HEK293 (cell line): Measurements from ENCODE around the gene APC2.
A peak's percentile ranks its signal among the peaks of the same experiment; 100 is the strongest.

Source experiments
- ELK4 ChIP-seq: IDR thresholded peaks from 2 replicates; pipeline ENCODE4 v1.6.1; 2011; ENCODE audit warnings: mild to moderate bottlenecking, low read depth, low read length, borderline replicate concordance
- GLIS1 ChIP-seq: fragments of 450-650 bp; formaldehyde crosslinking; IDR thresholded peaks from 2 replicates; pipeline ENCODE4 v1.5.1; 2016; ENCODE audit warnings: missing biosample characterization, missing genetic modification characterization
- GLIS2 ChIP-seq: fragments of 450-650 bp; formaldehyde crosslinking; IDR thresholded peaks from 2 replicates; pipeline ENCODE4 v1.5.1; 2016; ENCODE audit warnings: missing biosample characterization, missing genetic modification characterization
- HOXD13 ChIP-seq: sonication (generic); formaldehyde crosslinking; IDR thresholded peaks from 2 replicates; pipeline ENCODE4 v1.8.0; 2022; ENCODE audit warnings: missing genetic modification reagents, borderline replicate concordance
- IKZF3 ChIP-seq: fragments of 450-650 bp; IDR thresholded peaks from 2 replicates; pipeline ENCODE4 v1.5.0; 2018; ENCODE audit warnings: missing biosample characterization, mild to moderate bottlenecking, missing genetic modification characterization, moderate library complexity
- KLF17 ChIP-seq: fragments of 450-650 bp; formaldehyde crosslinking; IDR thresholded peaks from 2 replicates; pipeline ENCODE4 v1.5.1; 2016; ENCODE audit warnings: missing biosample characterization, missing genetic modification characterization
- KLF9 ChIP-seq: fragments of 450-650 bp; formaldehyde crosslinking; IDR thresholded peaks from 2 replicates; pipeline ENCODE4 v1.5.1; 2016; ENCODE audit warnings: missing biosample characterization, missing genetic modification characterization, low read depth
- MZF1 ChIP-seq: fragments of 450-650 bp; formaldehyde crosslinking; IDR thresholded peaks from 2 replicates; pipeline ENCODE4 v1.5.1; 2017; ENCODE audit warnings: missing biosample characterization, missing genetic modification characterization, borderline replicate concordance
- SP2 ChIP-seq: fragments of 450-650 bp; formaldehyde crosslinking; IDR thresholded peaks from 2 replicates; pipeline ENCODE4 v1.5.1; 2016; ENCODE audit warnings: missing biosample characterization, missing genetic modification characterization
- SP3 ChIP-seq: fragments of 450-650 bp; formaldehyde crosslinking; IDR thresholded peaks from 2 replicates; pipeline ENCODE4 v1.5.1; 2016; ENCODE audit warnings: missing biosample characterization, missing genetic modification characterization
- YY2 ChIP-seq: fragments of 450-650 bp; formaldehyde crosslinking; IDR thresholded peaks from 2 replicates; pipeline ENCODE4 v1.5.1; 2016; ENCODE audit warnings: missing biosample characterization, missing genetic modification characterization
- ZBTB48 ChIP-seq: fragments of 450-650 bp; formaldehyde crosslinking; IDR thresholded peaks from 2 replicates; pipeline ENCODE4 v1.5.1; 2016; ENCODE audit warnings: missing biosample characterization, missing genetic modification characterization
- ZBTB8A ChIP-seq: fragments of 450-650 bp; formaldehyde crosslinking; IDR thresholded peaks from 2 replicates; pipeline ENCODE4 v1.5.1; 2016; ENCODE audit warnings: missing biosample characterization, missing genetic modification characterization
- ZIC2 ChIP-seq: fragments of 450-650 bp; formaldehyde crosslinking; IDR thresholded peaks from 2 replicates; pipeline ENCODE4 v1.5.1; 2016; ENCODE audit warnings: missing biosample characterization, missing genetic modification characterization
- ZNF133 ChIP-seq: fragments of 450-650 bp; formaldehyde crosslinking; IDR thresholded peaks from 2 replicates; pipeline ENCODE4 v1.5.1; 2016; ENCODE audit warnings: missing biosample characterization, missing genetic modification characterization
- ZNF146 ChIP-seq: fragments of 450-650 bp; formaldehyde crosslinking; IDR thresholded peaks from 2 replicates; pipeline ENCODE4 v1.5.1; 2016; ENCODE audit warnings: missing biosample characterization, missing genetic modification characterization
- ZNF335 ChIP-seq: fragments of 450-650 bp; formaldehyde crosslinking; conservative IDR thresholded peaks from 2 replicates; pipeline ENCODE4 v1.5.1; 2016; ENCODE audit warnings: missing biosample characterization, missing genetic modification characterization
- ZNF416 ChIP-seq: fragments of 450-650 bp; formaldehyde crosslinking; IDR thresholded peaks from 2 replicates; pipeline ENCODE4 v1.5.1; 2016; ENCODE audit warnings: missing biosample characterization, missing genetic modification characterization
- ZNF423 ChIP-seq: fragments of 450-650 bp; formaldehyde crosslinking; IDR thresholded peaks from 2 replicates; pipeline ENCODE4 v1.5.1; 2016; ENCODE audit warnings: missing biosample characterization, missing genetic modification characterization
- ZNF449 ChIP-seq: fragments of 450-650 bp; formaldehyde crosslinking; IDR thresholded peaks from 2 replicates; pipeline ENCODE4 v1.5.1; 2017; ENCODE audit warnings: missing biosample characterization, mild to moderate bottlenecking, missing genetic modification characterization, moderate library complexity
- ZNF600 ChIP-seq: fragments of 450-650 bp; formaldehyde crosslinking; IDR thresholded peaks from 2 replicates; pipeline ENCODE4 v1.5.1; 2016; ENCODE audit warnings: missing biosample characterization, missing genetic modification characterization
- ZNF610 ChIP-seq: fragments of 450-650 bp; formaldehyde crosslinking; IDR thresholded peaks from 2 replicates; pipeline ENCODE4 v1.5.1; 2016; ENCODE audit warnings: missing biosample characterization, missing genetic modification characterization, borderline replicate concordance
- ZNF624 ChIP-seq: fragments of 450-650 bp; formaldehyde crosslinking; IDR thresholded peaks from 2 replicates; pipeline ENCODE4 v1.5.1; 2017; ENCODE audit warnings: missing biosample characterization, missing genetic modification characterization
- ZNF639 ChIP-seq: fragments of 450-650 bp; formaldehyde crosslinking; IDR thresholded peaks from 2 replicates; pipeline ENCODE4 v1.5.1; 2016; ENCODE audit warnings: missing biosample characterization, missing genetic modification characterization
- ZNF692 ChIP-seq: fragments of 450-650 bp; formaldehyde crosslinking; IDR thresholded peaks from 2 replicates; pipeline ENCODE4 v1.5.1; 2016; ENCODE audit warnings: missing biosample characterization, missing genetic modification characterization
- ZNF76 ChIP-seq: fragments of 450-650 bp; formaldehyde crosslinking; IDR thresholded peaks from 2 replicates; pipeline ENCODE4; 2016; ENCODE audit warnings: low read depth, missing biosample characterization, missing genetic modification characterization, borderline replicate concordance
- ZNF843 ChIP-seq: fragments of 450-650 bp; formaldehyde crosslinking; IDR thresholded peaks from 2 replicates; pipeline ENCODE4 v1.5.1; 2016; ENCODE audit warnings: missing biosample characterization, missing genetic modification characterization
- ZXDB ChIP-seq: fragments of 450-650 bp; formaldehyde crosslinking; IDR thresholded peaks from 2 replicates; pipeline ENCODE4 v1.5.1; 2016; ENCODE audit warnings: missing biosample characterization, missing genetic modification characterization

Gene APC2

GRCh38 chr19:1507763-1508506 is 58.0 kb downstream of the APC2 start (continued):
- TF ChIP-seq KLF17 (tag by site-specific recombination) (0 out of 2 replicates have a peak, but pooled peaks have one; percentile 52), ZIC2 (tag by site-specific recombination) (peak; percentile 30; the same call in 1 of the 2 replicates), ZBTB48 (tag by site-specific recombination) (peak; percentile 60; the same call in 1 of the 2 replicates), ZNF639 (tag by site-specific recombination) (no peak), ZNF843 (tag by site-specific recombination) (peak; percentile 21; the same call in 1 of the 2 replicates), GLIS1 (tag by site-specific recombination) (peak; percentile 85; the same call in 1 of the 2 replicates), SP3 (tag by site-specific recombination) (peak; percentile 87), ZNF423 (no peak), ZNF449 (tag by site-specific recombination) (peak; percentile 76), ZXDB (tag by site-specific recombination) (peak; percentile 55; the same call in 1 of the 2 replicates), ELK4 (peak; percentile 96), ZNF335 (tag by site-specific recombination) (peak; percentile 79), SP2 (tag by site-specific recombination) (peak; percentile 96), ZNF610 (tag by site-specific recombination) (no peak), ZNF600 (tag by site-specific recombination) (peak; percentile 81), ZNF416 (tag by site-specific recombination) (no peak), HOXD13 (CRISPR knock-in tag) (peak; percentile 83; the same call in 1 of the 2 replicates), ZNF624 (no peak), ZNF133 (tag by site-specific recombination) (no peak), ZNF146 (tag by site-specific recombination) (no peak), KLF9 (peak; percentile 89), GLIS2 (tag by site-specific recombination) (0 out of 2 replicates have a peak, but pooled peaks have one; percentile 38), ZBTB8A (tag by site-specific recombination) (peak; percentile 99), IKZF3 (tag by site-specific recombination) (peak; percentile 83), YY2 (tag by site-specific recombination) (no peak), MZF1 (tag by site-specific recombination) (no peak), ZNF692 (tag by site-specific recombination) (peak; percentile 98), ZNF76 (peak; percentile 58; the same call in 1 of the 2 replicates)
